ENCODE data around the gene DMTF1. TPM values are rescaled to one million over a fixed set of nuclear protein-coding genes. Genes with fewer than 3 reads are reported as not detected.

The DMTF1 gene, protein sequence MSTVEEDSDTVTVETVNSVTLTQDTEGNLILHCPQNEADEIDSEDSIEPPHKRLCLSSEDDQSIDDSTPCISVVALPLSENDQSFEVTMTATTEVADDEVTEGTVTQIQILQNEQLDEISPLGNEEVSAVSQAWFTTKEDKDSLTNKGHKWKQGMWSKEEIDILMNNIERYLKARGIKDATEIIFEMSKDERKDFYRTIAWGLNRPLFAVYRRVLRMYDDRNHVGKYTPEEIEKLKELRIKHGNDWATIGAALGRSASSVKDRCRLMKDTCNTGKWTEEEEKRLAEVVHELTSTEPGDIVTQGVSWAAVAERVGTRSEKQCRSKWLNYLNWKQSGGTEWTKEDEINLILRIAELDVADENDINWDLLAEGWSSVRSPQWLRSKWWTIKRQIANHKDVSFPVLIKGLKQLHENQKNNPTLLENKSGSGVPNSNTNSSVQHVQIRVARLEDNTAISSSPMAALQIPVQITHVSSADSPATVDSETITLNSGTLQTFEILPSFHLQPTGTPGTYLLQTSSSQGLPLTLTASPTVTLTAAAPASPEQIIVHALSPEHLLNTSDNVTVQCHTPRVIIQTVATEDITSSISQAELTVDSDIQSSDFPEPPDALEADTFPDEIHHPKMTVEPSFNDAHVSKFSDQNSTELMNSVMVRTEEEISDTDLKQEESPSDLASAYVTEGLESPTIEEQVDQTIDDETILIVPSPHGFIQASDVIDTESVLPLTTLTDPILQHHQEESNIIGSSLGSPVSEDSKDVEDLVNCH
- total RNA-seq, result 235 and 264 TPM in 2 replicates
- 169 TPM for total RNA-seq (2013)
- 139 and 159 TPM in 2 replicates for polyA plus RNA-seq
- 79.3 and 122 TPM in 2 replicates for polyA minus RNA-seq

DNA sequence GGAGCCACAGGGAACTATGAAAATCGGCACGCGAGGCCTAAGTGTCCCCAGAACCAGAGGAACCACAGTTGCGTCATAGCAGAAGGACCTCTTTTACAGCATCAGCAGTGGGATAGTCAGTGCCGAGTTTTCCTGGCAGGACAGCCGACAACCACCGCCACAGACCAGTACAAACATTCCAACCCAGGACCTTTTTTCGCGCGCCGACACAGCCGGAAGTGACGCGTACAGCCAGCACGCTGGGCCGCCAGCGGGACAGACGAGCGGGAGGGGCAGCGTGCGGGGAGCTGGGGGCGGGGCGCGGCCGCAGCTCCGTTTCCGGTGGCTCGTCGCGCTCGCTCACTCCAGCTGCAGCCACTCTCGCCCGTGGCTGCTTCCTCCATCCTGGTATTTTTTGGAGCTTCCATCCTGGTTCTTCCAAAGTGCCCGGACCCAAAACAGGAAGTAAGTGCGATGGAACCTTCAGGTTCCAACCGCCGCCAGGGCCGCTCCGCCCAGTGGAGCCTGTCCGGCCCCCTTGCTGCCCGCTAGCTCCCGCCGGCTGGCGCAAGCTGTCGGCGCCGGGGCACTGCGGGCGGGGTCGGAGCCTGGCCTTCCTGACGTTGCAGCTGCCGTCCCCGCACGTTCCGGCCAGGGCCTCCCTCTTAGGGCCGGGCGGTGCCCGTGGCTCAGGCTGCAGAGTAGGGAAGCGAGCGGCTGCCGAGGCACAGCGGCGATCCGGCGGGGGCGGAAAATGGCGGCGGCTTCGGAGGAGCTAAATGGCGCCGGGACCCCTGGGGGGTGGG is at the start of gene DMTF1:
TSS of gene DMTF1 (plus strand) at position 342 of the 785 bp plus-strand sequence. CDS start 12,489 bp downstream, outside the sequence.
- Histone ChIP-seq H3K4me2 (replicated peaks; ENCODE audit: low read depth, low read length, poor library complexity, severe bottlenecking) (peak within 1 kb of the TSS; percentile 83), H2AFZ (ENCODE audit: insufficient read depth, low read depth, low read length, poor library complexity, severe bottlenecking) (peak within 1 kb of the TSS; percentile 100), H3K36me3 (replicated peaks in 1 of 2; ENCODE audit: control extremely low read depth in 1 of 2, control insufficient read depth in 1 of 2, extremely low read depth in 1 of 2, insufficient read depth in 2 of 2, low read length in 1 of 2) (peaks cover 0 to 3% of the 10 kb centered on the region in 2 experiments), H3K27me3 (replicated peaks in 1 of 4; ENCODE audit: control extremely low read depth in 1 of 4, control insufficient read depth in 3 of 4, insufficient read depth in 4 of 4, low read length in 3 of 4) (no peaks in the 10 kb centered on the region), H4K20me1 (ENCODE audit: control insufficient read depth, insufficient read depth, low read length, poor library complexity, severe bottlenecking) (peaks cover 21% of the 10 kb centered on the region), H3K9me3 (ENCODE audit: control extremely low read depth in 1 of 3, control insufficient read depth in 2 of 3, insufficient read depth in 1 of 3, low read length in 2 of 3) (no peaks in the 10 kb centered on the region), H3K79me2 (ENCODE audit: control insufficient read depth, insufficient read depth, low read length) (peaks cover 51% of the 10 kb centered on the region), H3K4me1 (ENCODE audit: control insufficient read depth in 2 of 2, insufficient read depth in 2 of 2, low read length in 2 of 2) (peaks cover 27 to 46% of the 10 kb centered on the region in 2 donors), H3K4me3 (ENCODE audit: control extremely low read depth in 1 of 5, extremely low read depth in 1 of 5, insufficient read depth in 1 of 5, low read depth in 2 of 5, low read length in 4 of 5) (peak within 1 kb of the TSS; percentile 75 to 97 (median 88)), H3K9ac (ENCODE audit: low read length) (peak within 1 kb of the TSS; percentile 97), H3K27ac (ENCODE audit: low read length in 2 of 2) (peak within 1 kb of the TSS; percentile 87 to 99)
- Mint-ChIP-seq H3K27ac (peak within 1 kb of the TSS; percentile 91), H3K4me3 (peak within 1 kb of the TSS; percentile 88), H3K4me1 (peaks cover 47% of the 10 kb centered on the region), H3K9me3 (ENCODE audit: insufficient read depth) (no peaks in the 10 kb centered on the region), H3K27me3 (no peaks in the 10 kb centered on the region)
- intact Hi-C loops (cut with micrococcal nuclease), result loop anchor here (1.0 to 10.0 kb wide), 6 partner anchors 68 to 1070 kb away; partner anchors contain the start of genes ABCB4, CROT, DBF4 and ELAPOR2
- under 1% methylated on average over 71 of the region's 71 CpGs for WGBS (ENCODE audit: insufficient coverage)
- POLR2A ChIA-PET, result interaction anchor here (0.6 to 3.4 kb wide), 11 partner anchors 8 to 124 kb away, joined by 3 to 58 read pairs (median 3); partner anchors contain the start of genes ELAPOR2 and TMEM243
- ATAC-seq (ENCODE audit: low read depth), result peak; percentile 83
- CTCF ChIA-PET, result interaction anchor here (0.9 to 2.7 kb wide), 14 partner anchors 20 to 234 kb away, joined by 3 to 13 read pairs (median 5); partner anchors contain the start of genes ELAPOR2 and TMEM243
- TF ChIP-seq, protein P1, sequence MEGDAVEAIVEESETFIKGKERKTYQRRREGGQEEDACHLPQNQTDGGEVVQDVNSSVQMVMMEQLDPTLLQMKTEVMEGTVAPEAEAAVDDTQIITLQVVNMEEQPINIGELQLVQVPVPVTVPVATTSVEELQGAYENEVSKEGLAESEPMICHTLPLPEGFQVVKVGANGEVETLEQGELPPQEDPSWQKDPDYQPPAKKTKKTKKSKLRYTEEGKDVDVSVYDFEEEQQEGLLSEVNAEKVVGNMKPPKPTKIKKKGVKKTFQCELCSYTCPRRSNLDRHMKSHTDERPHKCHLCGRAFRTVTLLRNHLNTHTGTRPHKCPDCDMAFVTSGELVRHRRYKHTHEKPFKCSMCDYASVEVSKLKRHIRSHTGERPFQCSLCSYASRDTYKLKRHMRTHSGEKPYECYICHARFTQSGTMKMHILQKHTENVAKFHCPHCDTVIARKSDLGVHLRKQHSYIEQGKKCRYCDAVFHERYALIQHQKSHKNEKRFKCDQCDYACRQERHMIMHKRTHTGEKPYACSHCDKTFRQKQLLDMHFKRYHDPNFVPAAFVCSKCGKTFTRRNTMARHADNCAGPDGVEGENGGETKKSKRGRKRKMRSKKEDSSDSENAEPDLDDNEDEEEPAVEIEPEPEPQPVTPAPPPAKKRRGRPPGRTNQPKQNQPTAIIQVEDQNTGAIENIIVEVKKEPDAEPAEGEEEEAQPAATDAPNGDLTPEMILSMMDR (IDR thresholded peaks at IDR 0.05), result no peak
- no peak for TF ChIP-seq EZH2 (IDR thresholded peaks at IDR 0.05; ENCODE audit: borderline replicate concordance, insufficient read depth, low read depth, low read length, poor library complexity, severe bottlenecking)
- DNase-seq, result peak; percentile 94
